Breast epithelium (tissue), 3 donors: ENCODE measurements around the gene ALX4.

ENCODE experiments used
- POLR2A ChIP-seq: fragments of 450-650 bp; IDR thresholded peaks from one replicate; pipeline ENCODE4 v1.6.1; 2016; ENCODE audit warnings: antibody characterized with exemption, mild to moderate bottlenecking, moderate library complexity
- POLR2AphosphoS5 ChIP-seq, 3 donors: sonication (generic); formaldehyde crosslinking; IDR thresholded peaks; one replicate each; pipeline ENCODE4 v1.6.1; 2017; ENCODE audit warnings: antibody characterized with exemption in 3 of 3
- TF ChIP-seq, protein P1 (sequence below), 3 donors: fragments of 450-650 bp; IDR thresholded peaks; one replicate each; pipeline ENCODE4 v1.5.1; 2016 to 2017; ENCODE audit warnings: antibody characterized with exemption in 3 of 3, mild to moderate bottlenecking in 3 of 3, moderate library complexity in 3 of 3

DNA sequence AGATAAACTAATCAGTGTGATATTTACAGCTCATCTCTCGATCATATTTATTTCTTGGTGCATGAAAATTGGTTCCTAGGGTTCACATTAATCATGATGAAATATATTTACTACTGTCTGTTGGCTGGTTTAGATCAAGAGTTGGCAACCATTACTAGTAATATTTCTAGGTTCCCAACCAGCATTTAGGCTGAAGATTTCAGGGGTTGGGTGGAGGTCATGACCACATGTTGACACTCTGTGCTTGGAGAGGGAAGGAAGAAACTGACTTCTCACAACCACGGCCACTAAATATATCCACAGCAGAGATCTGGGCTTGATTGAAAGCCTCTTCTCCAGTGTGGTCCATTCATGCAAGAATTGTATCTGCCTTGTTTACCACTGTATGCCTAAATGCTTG, 87.9 kb downstream of the ALX4 start:
- no peak for TF ChIP-seq POLR2A
- no peak for TF ChIP-seq POLR2AphosphoS5 (IDR thresholded peaks at IDR 0.05)
- TF ChIP-seq, protein P1, sequence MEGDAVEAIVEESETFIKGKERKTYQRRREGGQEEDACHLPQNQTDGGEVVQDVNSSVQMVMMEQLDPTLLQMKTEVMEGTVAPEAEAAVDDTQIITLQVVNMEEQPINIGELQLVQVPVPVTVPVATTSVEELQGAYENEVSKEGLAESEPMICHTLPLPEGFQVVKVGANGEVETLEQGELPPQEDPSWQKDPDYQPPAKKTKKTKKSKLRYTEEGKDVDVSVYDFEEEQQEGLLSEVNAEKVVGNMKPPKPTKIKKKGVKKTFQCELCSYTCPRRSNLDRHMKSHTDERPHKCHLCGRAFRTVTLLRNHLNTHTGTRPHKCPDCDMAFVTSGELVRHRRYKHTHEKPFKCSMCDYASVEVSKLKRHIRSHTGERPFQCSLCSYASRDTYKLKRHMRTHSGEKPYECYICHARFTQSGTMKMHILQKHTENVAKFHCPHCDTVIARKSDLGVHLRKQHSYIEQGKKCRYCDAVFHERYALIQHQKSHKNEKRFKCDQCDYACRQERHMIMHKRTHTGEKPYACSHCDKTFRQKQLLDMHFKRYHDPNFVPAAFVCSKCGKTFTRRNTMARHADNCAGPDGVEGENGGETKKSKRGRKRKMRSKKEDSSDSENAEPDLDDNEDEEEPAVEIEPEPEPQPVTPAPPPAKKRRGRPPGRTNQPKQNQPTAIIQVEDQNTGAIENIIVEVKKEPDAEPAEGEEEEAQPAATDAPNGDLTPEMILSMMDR (IDR thresholded peaks at IDR 0.05), result no peak
